Loucy (cell line): ENCODE measurements around the gene GIPR.

ENCODE experiments used
- H2AFZ ChIP-seq: fragments of 200-600 bp; sonication (generic); 2 replicates; pipeline ENCODE4 v1.6.0; 2016; ENCODE audit warnings: antibody characterized with exemption, mild to moderate bottlenecking, low read length, moderate library complexity
- H3F3A ChIP-seq: fragments of 200-600 bp; 2 replicates; pipeline ENCODE4 v1.6.0; 2016; ENCODE audit warnings: antibody characterized with exemption, low read depth, mild to moderate bottlenecking
- H3K27me3 ChIP-seq: fragments of 200-600 bp; sonication (generic); 2 replicates; pipeline ENCODE4 v1.6.1; 2014; ENCODE audit warnings: low read length, mild to moderate bottlenecking; ENCODE audit not compliant: insufficient read depth, poor library complexity, severe bottlenecking
- H3K36me3 ChIP-seq: fragments of 200-600 bp; sonication (generic); 2 replicates; pipeline ENCODE4 v1.6.1; 2016; ENCODE audit warnings: low read length; ENCODE audit not compliant: insufficient read depth
- H3K4me1 ChIP-seq: fragments of 200-600 bp; sonication (generic); 2 replicates; pipeline ENCODE4 v1.5.1; 2014; ENCODE audit warnings: low read length, mild to moderate bottlenecking; ENCODE audit not compliant: insufficient read depth, poor library complexity, severe bottlenecking
- H3K4me2 ChIP-seq: fragments of 200-600 bp; sonication (generic); 2 replicates; pipeline ENCODE4 v1.6.0; 2014; ENCODE audit warnings: antibody characterized with exemption, low read length, low read depth, mild to moderate bottlenecking; ENCODE audit not compliant: poor library complexity, severe bottlenecking
- H3K4me3 ChIP-seq: fragments of 200-600 bp; sonication (generic); 2 replicates; pipeline ENCODE4 v1.5.1; 2014; ENCODE audit warnings: low read length, mild to moderate bottlenecking, mixed read lengths; ENCODE audit not compliant: poor library complexity, severe bottlenecking
- H3K79me2 ChIP-seq: fragments of 200-600 bp; sonication (generic); 2 replicates; pipeline ENCODE4 v1.6.1; 2014; ENCODE audit warnings: low read length; ENCODE audit not compliant: insufficient read depth
- H3K9ac ChIP-seq: fragments of 200-600 bp; sonication (generic); 2 replicates; pipeline ENCODE4 v1.6.0; 2014; ENCODE audit warnings: mild to moderate bottlenecking, low read depth, low read length, moderate library complexity; ENCODE audit not compliant: poor library complexity, severe bottlenecking
- H3K9me2 ChIP-seq: fragments of 200-600 bp; sonication (generic); replicated peaks from 2 replicates; pipeline ENCODE4 v1.6.1; 2016; ENCODE audit warnings: low read depth, low read length, mixed read lengths
- H3K9me3 ChIP-seq: fragments of 200-600 bp; sonication (generic); 2 replicates; pipeline ENCODE4 v1.6.1; 2014; ENCODE audit warnings: mild to moderate bottlenecking, antibody characterized with exemption, low read length, low read depth; ENCODE audit not compliant: insufficient read depth
- H4K20me1 ChIP-seq: fragments of 200-600 bp; sonication (generic); 2 replicates; pipeline ENCODE4 v1.6.0; 2014; ENCODE audit warnings: antibody characterized with exemption, low read length, mild to moderate bottlenecking; ENCODE audit not compliant: insufficient read depth, poor library complexity, severe bottlenecking
- CTCF ChIP-seq: fragments of 200-600 bp; sonication (generic); conservative IDR thresholded peaks from 2 replicates; pipeline ENCODE4 v1.5.1; 2014; ENCODE audit warnings: mild to moderate bottlenecking, antibody characterized with exemption, low read length
- EZH2phosphoT487 ChIP-seq: fragments of 200-600 bp; IDR thresholded peaks from 2 replicates; pipeline ENCODE4 v1.6.1; 2018; ENCODE audit warnings: antibody characterized with exemption, mild to moderate bottlenecking, moderate library complexity, borderline replicate concordance

GIPR gene

GRCh38 chr19:45710356-45711130 is 42.5 kb downstream of the GIPR start:
- Histone ChIP-seq H3K79me2 (peaks cover 35% of the 10 kb centered on the region), H3K4me2 (no peak overlapping the region)

GRCh38 chr19:45711851-45712698 is 44.1 kb downstream of the GIPR start:
- H4K20me1 ChIP-seq = peaks cover 3% of the 10 kb centered on the region
- H3F3A ChIP-seq = no peaks in the 10 kb centered on the region
- H3K79me2 ChIP-seq = peaks cover 49% of the 10 kb centered on the region
- no peaks in the 10 kb centered on the region for H3K9me2 ChIP-seq
- H2AFZ ChIP-seq = no peak overlapping the region
- no peak overlapping the region for H3K9ac ChIP-seq
- H3K27me3 ChIP-seq = no peaks in the 10 kb centered on the region
- peaks cover 18% of the 10 kb centered on the region for H3K4me1 ChIP-seq
- H3K9me3 ChIP-seq = no peaks in the 10 kb centered on the region
- H3K36me3 ChIP-seq = peaks cover 10% of the 10 kb centered on the region; the same call in 1 of the 2 replicates
- H3K4me2 ChIP-seq = no peak overlapping the region
- H3K4me3 ChIP-seq = no peak overlapping the region
- no peak for TF ChIP-seq CTCF
- no peak for TF ChIP-seq EZH2phosphoT487

More at GRCh38 chr19:45710356-45711130, 42.5 kb downstream of the GIPR start:
- TF ChIP-seq EZH2phosphoT487 = no peak
- no peak for TF ChIP-seq CTCF
- H3K9ac ChIP-seq = no peak overlapping the region
- no peak overlapping the region for H2AFZ ChIP-seq
- no peaks in the 10 kb centered on the region for H3F3A ChIP-seq
- H3K36me3 ChIP-seq = peaks cover 10% of the 10 kb centered on the region; the same call in 1 of the 2 replicates
- H3K9me2 ChIP-seq = no peaks in the 10 kb centered on the region
- H3K4me1 ChIP-seq = peaks cover 6% of the 10 kb centered on the region
- H3K27me3 ChIP-seq = no peaks in the 10 kb centered on the region
- H4K20me1 ChIP-seq = peaks cover 3% of the 10 kb centered on the region
- H3K4me3 ChIP-seq = no peak overlapping the region
- no peaks in the 10 kb centered on the region for H3K9me3 ChIP-seq

GRCh38 chr19:45712699-45713067 is 44.7 kb downstream of the GIPR start:
- TF ChIP-seq EZH2phosphoT487 = no peak
- TF ChIP-seq CTCF = no peak
- no peak overlapping the region for H3K4me3 ChIP-seq
- H3K4me1 ChIP-seq = peaks cover 18% of the 10 kb centered on the region
- H2AFZ ChIP-seq = no peak overlapping the region
- H3K79me2 ChIP-seq = peaks cover 49% of the 10 kb centered on the region
- no peak overlapping the region for H3K9ac ChIP-seq
- no peaks in the 10 kb centered on the region for H3K9me2 ChIP-seq
- peaks cover 3% of the 10 kb centered on the region for H4K20me1 ChIP-seq
- H3K27me3 ChIP-seq = no peaks in the 10 kb centered on the region
- H3F3A ChIP-seq = no peaks in the 10 kb centered on the region
- no peak overlapping the region for H3K4me2 ChIP-seq
- H3K36me3 ChIP-seq = peaks cover 10% of the 10 kb centered on the region; the same call in 1 of the 2 replicates
- no peaks in the 10 kb centered on the region for H3K9me3 ChIP-seq
